HG03060 (cell line): Measurements from ENCODE around the gene FAM228A.

ENCODE experiments used
- ATAC-seq: cut with Tn5 transposase; IDR thresholded peaks from one replicate; pipeline ENCODE4 v1.9.1; 2021; ENCODE audit warnings: low read depth, moderate number of reproducible peaks; ENCODE audit not compliant: unreplicated experiment

Gene FAM228A

GRCh38 chr2:24221343-24222050, 46.6 kb downstream of the FAM228A start:
- no peak for ATAC-seq

DNA sequence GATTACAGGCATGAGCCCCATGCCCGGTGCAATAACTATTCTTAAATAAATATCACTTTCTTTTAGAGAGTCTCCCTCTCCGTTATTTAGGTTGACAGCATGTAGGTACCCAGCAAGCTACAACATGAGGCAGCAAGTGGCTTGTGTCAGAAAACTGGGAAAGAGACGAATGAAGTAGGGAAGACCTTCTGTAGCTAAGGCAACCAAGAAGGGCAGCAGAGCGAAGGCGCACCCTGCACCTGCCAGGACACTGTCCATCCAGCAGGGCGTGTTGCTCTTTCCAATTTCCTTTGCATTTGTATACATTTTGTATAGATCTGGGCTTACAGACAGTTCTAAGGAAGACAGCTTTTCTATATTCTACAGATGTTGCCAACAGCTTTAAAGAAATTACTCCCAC, 48.1 kb downstream of the FAM228A start:
- ATAC-seq = no peak

DNA sequence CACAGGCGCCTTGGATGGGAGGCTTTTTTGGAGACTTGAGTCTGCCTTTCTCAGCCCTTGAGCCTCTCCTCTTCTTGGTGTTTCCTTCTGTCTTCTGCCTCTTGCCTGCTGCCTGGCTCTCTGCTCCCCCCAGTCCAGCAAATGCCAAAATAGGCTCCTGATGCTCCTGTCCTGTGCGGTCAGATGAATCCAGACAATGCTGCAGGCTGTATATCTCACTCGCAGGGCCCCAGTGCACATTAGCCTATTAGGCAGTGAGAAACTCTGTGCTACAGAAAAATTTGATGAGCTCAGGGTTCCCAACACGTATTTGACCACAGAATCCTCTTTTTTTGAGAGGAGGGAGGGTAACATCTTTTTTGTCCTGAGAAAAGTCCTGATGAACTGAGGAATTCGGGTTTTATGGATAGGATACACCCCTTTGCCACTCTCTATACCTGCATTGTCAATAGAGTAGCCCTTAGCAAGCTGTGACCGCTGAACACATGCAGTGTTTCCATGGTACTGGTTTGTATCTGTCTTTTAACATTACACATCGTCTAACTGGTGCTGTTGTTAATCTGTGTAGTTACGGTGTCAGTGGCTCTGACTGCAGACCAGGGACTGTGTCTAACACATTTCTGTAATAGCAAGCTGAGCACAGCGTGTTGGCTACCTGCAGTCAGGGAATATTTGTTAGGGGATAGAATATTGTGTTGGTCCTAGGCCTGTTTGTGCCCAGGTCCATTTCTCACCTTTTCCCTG, 50.8 kb downstream of the FAM228A start:
- ATAC-seq = no peak

GRCh38 chr2:24228470-24228869, 53.6 kb downstream of the FAM228A start:
- no peak for ATAC-seq

GRCh38 chr2:24231461-24231881, 56.6 kb downstream of the FAM228A start:
- no peak for ATAC-seq

DNA sequence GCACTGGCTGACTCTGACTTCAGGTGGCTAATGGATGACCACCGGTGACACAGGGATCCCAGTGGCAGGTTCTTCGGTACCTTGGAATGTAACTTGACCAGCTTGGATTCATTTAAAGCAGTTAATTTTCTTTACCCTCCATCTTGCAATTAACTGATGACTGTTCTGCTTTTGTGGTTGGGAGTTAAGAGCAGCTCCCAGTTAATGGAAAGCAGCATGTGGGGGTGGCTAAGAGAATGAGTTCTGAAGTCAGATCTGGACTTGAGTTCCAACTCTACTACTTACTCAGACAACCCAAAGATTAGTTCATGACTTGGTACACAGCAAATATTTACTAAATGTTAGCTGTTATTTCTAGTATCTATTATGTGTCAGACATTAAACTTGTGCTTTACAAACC, 58.5 kb downstream of the FAM228A start:
- ATAC-seq = no peak

DNA sequence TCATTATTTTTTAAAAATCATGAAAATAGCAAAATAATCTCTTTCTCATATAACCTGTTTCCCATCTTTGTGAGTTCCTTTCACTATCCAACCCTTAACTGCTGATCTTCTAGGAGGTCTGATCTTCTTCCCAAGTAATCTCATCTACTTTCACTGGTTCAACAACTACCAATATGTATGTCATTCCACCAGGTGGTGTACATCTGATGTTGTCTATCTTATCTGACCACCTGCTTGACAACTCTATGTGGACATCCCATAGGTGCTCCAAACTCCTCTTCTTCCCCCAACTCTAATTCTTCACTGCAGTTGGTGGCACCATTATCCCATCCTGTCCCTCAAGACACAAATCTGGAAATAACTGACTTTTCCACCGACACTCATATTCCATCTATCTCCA, 62.5 kb downstream of the FAM228A start:
- no peak for ATAC-seq

GRCh38 chr2:24238158-24238557, 63.3 kb downstream of the FAM228A start:
- ATAC-seq = no peak

- no peak for ATAC-seq
Measured at GRCh38 chr2:24239553-24239952, 64.7 kb downstream of the FAM228A start.
